ENCODE measurements around the gene AHCYL1. TPM values are rescaled to one million over a fixed set of nuclear protein-coding genes. Genes with fewer than 3 reads are reported as not detected.
A peak's percentile ranks its signal among the peaks of the same experiment; 100 is the strongest.

Gene AHCYL1
- total and polyA plus RNA-seq, 7 donors = 42.6 to 76.7 (median 58.2) TPM

DNA sequence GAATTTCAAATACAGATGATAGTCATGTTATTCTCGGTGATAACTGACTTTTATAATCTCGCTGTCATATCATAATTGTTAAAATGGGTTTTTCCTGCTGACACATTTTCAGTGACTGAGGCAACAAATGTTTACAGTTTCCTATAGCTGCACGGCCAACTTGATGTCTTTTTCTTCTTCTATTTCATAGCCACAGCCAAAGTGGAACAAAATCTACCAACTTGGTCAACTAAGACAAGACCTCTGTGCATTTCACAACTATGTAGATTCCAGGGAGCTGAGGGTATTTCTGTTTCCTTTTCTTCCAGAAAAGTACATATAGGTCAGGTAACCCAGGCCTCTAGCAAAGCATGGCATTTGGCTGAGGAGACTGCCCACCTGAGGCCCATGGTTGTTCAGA is 10.4 kb upstream of the AHCYL1 start:
- TF ChIP-seq, protein P1, sequence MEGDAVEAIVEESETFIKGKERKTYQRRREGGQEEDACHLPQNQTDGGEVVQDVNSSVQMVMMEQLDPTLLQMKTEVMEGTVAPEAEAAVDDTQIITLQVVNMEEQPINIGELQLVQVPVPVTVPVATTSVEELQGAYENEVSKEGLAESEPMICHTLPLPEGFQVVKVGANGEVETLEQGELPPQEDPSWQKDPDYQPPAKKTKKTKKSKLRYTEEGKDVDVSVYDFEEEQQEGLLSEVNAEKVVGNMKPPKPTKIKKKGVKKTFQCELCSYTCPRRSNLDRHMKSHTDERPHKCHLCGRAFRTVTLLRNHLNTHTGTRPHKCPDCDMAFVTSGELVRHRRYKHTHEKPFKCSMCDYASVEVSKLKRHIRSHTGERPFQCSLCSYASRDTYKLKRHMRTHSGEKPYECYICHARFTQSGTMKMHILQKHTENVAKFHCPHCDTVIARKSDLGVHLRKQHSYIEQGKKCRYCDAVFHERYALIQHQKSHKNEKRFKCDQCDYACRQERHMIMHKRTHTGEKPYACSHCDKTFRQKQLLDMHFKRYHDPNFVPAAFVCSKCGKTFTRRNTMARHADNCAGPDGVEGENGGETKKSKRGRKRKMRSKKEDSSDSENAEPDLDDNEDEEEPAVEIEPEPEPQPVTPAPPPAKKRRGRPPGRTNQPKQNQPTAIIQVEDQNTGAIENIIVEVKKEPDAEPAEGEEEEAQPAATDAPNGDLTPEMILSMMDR (IDR thresholded peaks at IDR 0.05) = no peak
- TF ChIP-seq EP300 (IDR thresholded peaks at IDR 0.05) (no peak), POLR2AphosphoS5 (IDR thresholded peaks at IDR 0.05) (no peak), POLR2A (IDR thresholded peaks at IDR 0.05) (no peak)
- Histone ChIP-seq H3K27ac (no peak overlapping the region), H3K36me3 (no peaks in the 10 kb centered on the region), H3K4me1 (peaks cover 0 to 4% (median 3%) of the 10 kb centered on the region in 4 donors), H3K9me3 (peaks cover 0 to 2% (median 0%) of the 10 kb centered on the region in 4 donors), H3K4me3 (no peak overlapping the region), H3K27me3 (no peaks in the 10 kb centered on the region)
- intact Hi-C loops (cut with DNase I) = no loop called here
- no peak for DNase-seq
- 90% methylated on average over 3 of the region's 3 CpGs for whole genome bisulfite sequencing, 2 donors

DNA sequence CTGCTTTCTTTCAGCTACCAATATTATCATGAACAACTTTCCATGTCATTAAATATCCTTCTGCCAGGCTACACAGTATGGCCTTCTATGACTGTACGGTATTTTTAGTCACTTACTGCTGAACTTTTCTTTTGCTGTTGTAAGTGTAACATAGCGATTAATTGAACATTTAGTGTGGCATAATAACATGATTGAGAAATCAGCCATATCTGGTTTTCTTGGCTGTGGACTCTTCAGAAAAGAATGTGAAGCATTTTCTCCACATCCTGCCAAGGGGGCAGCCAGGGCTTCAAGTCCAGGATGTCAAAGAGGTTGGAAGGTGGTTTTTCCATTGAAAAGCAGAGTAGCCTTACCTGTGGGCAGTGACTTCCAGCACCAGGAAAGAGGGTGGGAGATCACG is 8.8 kb upstream of the AHCYL1 start:
- no peak for DNase-seq
- Histone ChIP-seq H3K27me3 (no peaks in the 10 kb centered on the region), H3K4me3 (no peak overlapping the region), H3K9me3 (no peaks in the 10 kb centered on the region), H3K36me3 (no peaks in the 10 kb centered on the region), H3K4me1 (peaks cover 0 to 19% (median 16%) of the 10 kb centered on the region in 4 donors), H3K27ac (no peak overlapping the region)
- TF ChIP-seq POLR2AphosphoS5 (IDR thresholded peaks at IDR 0.05) (no peak), EP300 (IDR thresholded peaks at IDR 0.05) (no peak), POLR2A (IDR thresholded peaks at IDR 0.05) (no peak)
- TF ChIP-seq, protein P1 (IDR thresholded peaks at IDR 0.05) = no peak
- intact Hi-C loops (cut with DNase I) = no loop called here
- WGBS, 2 donors = 91 to 93% methylated on average over 3 of the region's 3 CpGs

DNA sequence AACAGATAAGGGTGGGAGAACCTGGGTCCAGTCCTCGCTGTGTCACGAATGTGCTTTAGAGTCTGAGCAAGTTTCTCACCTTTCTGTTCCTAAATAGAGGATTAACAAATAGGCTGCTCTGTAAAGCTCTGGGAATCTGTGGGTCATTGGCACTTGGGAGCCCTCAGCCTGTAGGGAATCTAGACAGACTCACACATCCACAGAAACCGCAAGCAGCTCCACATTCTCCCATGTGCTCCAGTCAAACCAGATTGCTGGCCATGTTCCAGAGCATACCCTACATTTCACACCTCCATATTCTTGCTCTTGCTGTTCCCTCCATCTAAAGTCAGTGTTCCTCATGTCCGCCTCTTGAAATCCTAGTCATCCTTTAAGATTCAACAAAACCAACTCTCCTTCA is 7.8 kb upstream of the AHCYL1 start:
- intact Hi-C loops (cut with DNase I) = no loop called here
- Histone ChIP-seq H3K9me3 (no peaks in the 10 kb centered on the region), H3K4me1 (peaks cover 0 to 24% (median 19%) of the 10 kb centered on the region in 4 donors), H3K27ac (no peak overlapping the region), H3K36me3 (no peaks in the 10 kb centered on the region), H3K27me3 (no peaks in the 10 kb centered on the region), H3K4me3 (no peak overlapping the region)
- 98% methylated on average over 4 of the region's 4 CpGs for WGBS, 2 donors
- TF ChIP-seq POLR2A (IDR thresholded peaks at IDR 0.05) = no peak
- TF ChIP-seq, protein P1 (IDR thresholded peaks at IDR 0.05) = no peak
- TF ChIP-seq POLR2AphosphoS5 (IDR thresholded peaks at IDR 0.05) = no peak
- no peak for TF ChIP-seq EP300 (IDR thresholded peaks at IDR 0.05)
- no peak for DNase-seq

DNA sequence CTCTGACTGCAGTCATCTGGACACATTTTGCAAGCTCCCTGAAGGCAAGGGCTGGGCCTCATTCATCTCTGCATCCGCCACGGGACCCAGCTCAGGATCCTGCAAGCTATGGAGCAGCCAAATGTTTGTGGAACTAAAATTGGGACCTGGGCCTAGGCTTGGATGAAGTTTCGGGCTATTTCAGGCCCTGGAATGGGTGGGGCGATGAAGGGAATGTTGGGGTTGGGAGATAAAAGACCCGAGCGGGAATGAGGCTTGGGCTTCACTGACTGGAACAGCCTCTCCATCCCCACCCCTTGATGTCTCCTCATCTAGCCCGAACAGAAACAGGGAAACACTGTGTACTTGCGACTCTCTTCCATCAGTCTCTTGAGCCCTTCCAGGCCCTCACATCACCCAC is 7.3 kb upstream of the AHCYL1 start:
- WGBS, 2 donors = 88 to 92% methylated on average over 8 of the region's 8 CpGs
- Histone ChIP-seq H3K27me3 (no peaks in the 10 kb centered on the region), H3K4me3 (no peak overlapping the region), H3K36me3 (no peaks in the 10 kb centered on the region), H3K9me3 (no peaks in the 10 kb centered on the region), H3K27ac (peak overlapping the region in 1 of 4 donors; percentile 52), H3K4me1 (peaks cover 0 to 24% (median 19%) of the 10 kb centered on the region in 4 donors)
- no peak for TF ChIP-seq POLR2A (IDR thresholded peaks at IDR 0.05)
- TF ChIP-seq, protein P1 (IDR thresholded peaks at IDR 0.05) = no peak
- TF ChIP-seq POLR2AphosphoS5 (IDR thresholded peaks at IDR 0.05) = no peak
- no peak for TF ChIP-seq EP300 (IDR thresholded peaks at IDR 0.05)
- no peak for DNase-seq
- intact Hi-C loops (cut with DNase I) = no loop called here

Measured in sigmoid colon (tissue), 7 donors.